ENCODE results near the gene MYOD1.

The MYOD1 gene

DNA sequence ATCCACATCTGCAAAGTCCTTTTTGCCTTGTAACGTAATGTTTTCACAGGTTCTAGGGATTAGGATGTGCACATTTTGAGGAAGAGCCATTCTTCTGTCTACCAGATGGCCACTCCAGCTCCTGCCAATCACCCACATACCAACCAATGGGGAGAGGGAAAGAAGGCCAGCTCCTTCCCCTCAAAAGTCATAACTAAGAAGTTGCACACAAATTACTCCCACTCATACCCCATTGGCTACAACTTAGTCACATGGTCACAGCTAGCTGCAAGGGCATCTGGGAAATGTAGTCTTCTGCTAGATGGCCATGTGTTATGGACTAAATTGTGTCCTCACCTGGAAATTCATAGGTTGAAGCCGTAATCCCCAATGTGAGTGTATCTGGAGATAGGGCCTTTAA, 15.4 kb upstream of the MYOD1 start:
- DNase-seq: peak; percentile 34

- DNase-seq: no peak
These were observed 11.5 kb upstream of the MYOD1 start for GRCh38 chr11:17707830-17708229.

GRCh38 chr11:17711836-17712235, 7.5 kb upstream of the MYOD1 start:
- DNase-seq: no peak

DNA sequence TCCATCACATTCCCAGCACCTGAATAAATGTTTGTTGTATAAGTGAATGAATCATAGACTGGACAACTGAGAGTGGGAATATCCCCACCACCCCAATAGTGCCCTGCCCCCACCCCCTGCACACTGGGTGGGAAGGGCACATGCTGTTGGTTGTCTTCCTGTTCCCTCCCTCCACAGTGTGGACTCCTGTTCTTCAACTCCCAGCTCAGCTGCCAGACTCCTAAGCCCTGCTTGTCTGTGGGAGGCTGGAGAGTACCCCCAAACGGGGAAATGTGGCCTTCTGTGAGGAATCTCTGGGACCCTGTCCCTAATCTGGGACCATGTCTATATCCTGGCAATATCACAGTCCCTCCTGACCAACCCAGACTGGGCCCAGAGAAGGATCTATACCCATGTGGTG, 5.5 kb upstream of the MYOD1 start:
- DNase-seq: no peak

GRCh38 chr11:17714356-17714854, 5.0 kb upstream of the MYOD1 start:
- no peak for DNase-seq

- no peak for DNase-seq
These were observed 4.5 kb upstream of the MYOD1 start for GRCh38 chr11:17714870-17715269.

DNA sequence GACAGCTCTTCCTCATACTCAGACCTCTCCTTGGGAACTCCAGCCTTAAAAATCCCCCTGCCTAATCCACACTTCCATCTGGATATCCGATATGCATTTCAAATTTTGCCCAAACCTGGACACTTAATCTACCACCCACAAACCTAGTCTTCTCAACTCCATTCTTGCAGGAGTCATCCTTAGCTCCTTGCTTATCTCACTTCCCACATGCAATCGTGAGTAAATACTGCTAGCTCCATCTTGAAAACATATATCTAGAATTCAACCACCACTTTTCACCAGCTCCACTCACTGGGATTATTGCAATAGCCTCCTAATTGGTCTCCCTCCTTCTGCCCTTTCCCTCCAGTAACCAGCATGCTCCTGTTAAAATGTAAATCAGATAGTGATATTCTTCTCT, 2.6 kb upstream of the MYOD1 start:
- DNase-seq: no peak

DNA sequence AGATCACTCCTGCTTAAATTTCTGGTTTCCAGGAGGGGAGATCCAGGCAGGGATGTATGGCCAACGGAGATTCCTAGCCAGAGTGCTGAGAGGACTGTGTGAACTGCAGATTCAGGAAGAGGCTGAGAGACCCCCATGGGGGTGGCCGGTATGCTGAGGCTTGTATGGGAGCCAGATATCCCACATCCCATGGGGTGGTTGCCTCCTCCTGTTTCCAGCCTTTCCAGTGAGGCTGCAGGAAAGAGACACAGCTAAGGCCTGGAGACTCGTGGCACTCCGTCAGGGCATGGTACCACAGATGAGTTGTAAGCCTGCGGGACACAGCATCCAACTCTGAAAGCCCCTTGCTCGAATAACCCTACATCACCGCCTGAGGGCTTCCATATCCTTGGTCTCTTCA, 1.4 kb upstream of the MYOD1 start:
- DNase-seq: no peak

DNA sequence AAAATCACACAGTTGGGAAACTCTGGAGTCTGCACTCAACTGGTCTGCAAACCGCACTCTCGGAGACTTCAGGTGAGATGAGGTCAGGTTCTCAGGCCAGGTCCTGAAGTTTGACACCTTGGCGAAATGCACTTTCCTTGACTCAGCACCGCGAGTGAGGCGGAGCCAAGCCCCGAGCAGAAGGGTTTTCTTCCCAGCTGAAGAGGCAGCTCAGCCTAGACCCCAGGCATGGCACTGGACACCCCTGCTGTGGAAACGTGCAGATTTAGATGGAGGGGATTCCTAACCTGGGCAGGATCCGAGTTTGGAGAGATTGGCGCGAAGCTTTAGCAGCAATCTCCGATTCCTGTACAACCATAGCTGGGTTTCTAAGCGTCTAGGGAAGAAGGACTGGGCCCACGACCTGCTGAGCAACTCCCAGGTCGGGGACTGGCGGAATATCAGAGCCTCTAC, 835 bp upstream of the MYOD1 start:
- DNase-seq: no peak

GRCh38 chr11:17719938-17720795, 796 bp downstream of the MYOD1 start:
- no peak for DNase-seq

DNA sequence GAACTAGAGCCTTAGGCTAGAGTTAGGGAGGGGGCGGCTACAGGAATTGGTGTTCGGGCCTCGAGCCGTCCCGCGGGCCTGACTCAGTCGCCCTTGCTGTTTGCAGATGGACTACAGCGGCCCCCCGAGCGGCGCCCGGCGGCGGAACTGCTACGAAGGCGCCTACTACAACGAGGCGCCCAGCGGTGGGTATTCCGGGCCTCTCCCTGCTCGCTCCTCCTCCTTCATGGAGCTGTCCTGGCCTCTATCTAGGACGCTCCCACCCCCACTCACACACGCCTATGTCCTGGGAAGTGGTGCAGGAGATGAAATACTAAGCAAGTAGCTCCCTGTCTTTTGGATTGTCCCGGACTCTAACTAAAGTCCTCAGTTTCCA, 1.4 kb downstream of the MYOD1 start:
- no peak for DNase-seq

- DNase-seq: no peak
These were observed 2.0 kb downstream of the MYOD1 start for GRCh38 chr11:17721242-17721999.

GRCh38 chr11:17722000-17722643, 2.8 kb downstream of the MYOD1 start:
- DNase-seq: no peak

DNA sequence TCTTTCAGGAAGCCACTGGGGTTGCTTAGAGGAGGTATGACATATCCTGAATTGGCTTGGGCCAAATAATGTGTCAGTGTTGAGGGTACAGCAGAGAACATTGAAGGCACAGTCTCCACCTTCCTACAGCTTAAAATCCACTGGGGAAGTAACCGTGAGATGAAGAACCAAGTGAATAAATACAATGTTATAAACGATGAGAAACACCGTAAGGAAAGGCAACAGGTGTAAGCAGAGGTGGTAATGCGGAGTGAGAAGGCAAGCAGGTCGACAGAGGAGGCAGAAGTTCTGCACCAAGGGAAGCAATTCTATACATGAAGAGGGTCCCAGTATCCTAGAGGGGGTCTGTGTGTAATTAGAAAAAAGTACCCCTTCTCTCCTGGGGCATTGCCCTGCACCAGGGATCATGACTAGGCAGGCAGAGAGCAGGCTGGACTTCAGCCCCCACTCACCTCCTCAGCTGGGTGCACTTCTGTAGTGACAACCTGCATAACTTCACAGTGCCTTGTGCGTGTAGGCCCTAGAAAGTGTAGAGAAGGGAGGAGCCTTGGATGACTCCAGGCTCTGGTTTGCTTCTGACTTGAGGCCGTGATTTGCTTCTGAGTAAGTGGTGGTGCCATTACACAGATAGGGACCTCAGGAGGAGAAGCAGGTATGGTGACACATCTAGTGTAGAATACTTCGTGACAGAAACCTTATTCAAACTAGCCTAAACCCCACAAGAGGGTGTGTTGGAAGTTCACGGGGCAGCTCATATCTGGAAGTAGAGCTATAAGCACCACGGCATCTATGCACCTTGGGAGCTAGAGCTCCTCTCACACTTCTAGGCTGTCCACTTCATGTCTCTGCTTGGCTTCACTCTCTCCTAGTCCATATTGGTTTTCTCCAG, 4.9 kb downstream of the MYOD1 start:
- no peak for DNase-seq

GRCh38 chr11:17725174-17725573, 5.8 kb downstream of the MYOD1 start:
- DNase-seq: no peak

GRCh38 chr11:17730137-17730536, 10.8 kb downstream of the MYOD1 start:
- no peak for DNase-seq

DNA sequence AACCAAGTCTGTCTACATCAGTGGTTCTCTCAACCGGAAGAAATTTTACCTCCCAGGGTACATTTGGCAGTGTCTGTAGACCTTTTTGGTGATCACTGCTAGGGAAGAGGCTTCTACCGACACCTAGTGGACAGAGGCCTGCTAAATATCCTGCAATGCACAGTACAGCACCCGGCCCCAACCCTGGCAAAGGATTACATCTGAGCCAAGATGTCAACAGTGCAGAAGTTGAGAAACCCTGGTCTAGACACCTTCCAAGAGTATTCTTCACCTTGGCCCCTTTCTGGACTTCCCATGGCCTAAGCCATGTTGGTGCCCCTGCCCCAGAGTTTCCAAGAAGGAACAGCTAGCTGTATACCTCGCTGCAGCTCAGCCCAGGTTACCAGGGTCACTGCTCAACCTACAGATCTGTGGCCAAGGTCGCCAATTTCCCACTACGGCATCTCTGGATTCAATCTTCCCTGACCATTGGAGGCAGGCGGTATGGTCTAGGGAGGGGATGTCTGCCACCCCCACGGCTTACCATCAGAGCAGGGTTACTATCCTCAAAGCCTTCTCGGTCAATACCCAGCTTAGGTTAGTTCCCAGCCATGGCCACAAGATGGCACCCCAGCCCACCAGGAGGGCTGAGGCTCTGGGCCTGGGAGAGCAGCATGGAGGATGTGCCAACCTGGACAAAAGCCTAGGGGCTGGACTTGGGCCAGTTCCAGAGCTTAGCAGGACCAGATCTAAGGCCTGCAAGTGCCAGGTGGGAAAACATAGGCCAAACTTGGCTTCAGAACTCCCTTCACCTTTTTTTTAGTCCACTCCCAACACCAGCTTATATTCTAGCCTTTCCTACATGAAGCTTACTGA, 11.5 kb downstream of the MYOD1 start:
- peak; percentile 79 for DNase-seq

DNA sequence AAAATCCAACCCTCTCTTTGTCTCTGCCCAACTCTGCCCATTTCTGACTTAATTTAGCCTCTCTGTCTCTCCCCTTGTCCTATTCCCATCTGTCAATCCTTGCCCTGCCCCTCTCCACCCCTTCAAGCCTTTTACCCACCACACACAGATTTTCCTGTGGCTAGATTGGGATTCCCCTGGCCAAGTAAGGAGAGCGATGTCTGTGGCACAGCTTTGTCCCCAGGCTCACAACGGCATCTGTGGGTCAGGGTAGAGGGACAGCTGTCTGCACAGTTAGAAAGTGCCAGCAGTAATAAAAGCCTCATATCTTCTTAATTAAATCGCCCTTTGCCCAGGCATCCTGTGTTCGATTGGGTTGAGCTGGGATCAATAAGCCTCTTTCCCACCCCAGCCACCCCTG, 13.9 kb downstream of the MYOD1 start:
- DNase-seq: no peak

GRCh38 chr11:17734418-17734911, 15.1 kb downstream of the MYOD1 start, which contains the start of gene KCNC1:
Gene KCNC1 (plus strand): TSS chr11:17734781. CDS start chr11:17736003, 1,222 bp downstream.
- no peak for DNase-seq

- peak; percentile 38 for DNase-seq
These were observed 15.8 kb downstream of the MYOD1 start for GRCh38 chr11:17734986-17735817.
